ENCODE measurements around the gene MYOZ3.

The MYOZ3 gene

GRCh38 chr5:150663936-150664335, 2.9 kb downstream of the MYOZ3 start:
- DNase-seq (ENCODE audit: low spot score), result no peak
- TF ChIP-seq, protein P1, sequence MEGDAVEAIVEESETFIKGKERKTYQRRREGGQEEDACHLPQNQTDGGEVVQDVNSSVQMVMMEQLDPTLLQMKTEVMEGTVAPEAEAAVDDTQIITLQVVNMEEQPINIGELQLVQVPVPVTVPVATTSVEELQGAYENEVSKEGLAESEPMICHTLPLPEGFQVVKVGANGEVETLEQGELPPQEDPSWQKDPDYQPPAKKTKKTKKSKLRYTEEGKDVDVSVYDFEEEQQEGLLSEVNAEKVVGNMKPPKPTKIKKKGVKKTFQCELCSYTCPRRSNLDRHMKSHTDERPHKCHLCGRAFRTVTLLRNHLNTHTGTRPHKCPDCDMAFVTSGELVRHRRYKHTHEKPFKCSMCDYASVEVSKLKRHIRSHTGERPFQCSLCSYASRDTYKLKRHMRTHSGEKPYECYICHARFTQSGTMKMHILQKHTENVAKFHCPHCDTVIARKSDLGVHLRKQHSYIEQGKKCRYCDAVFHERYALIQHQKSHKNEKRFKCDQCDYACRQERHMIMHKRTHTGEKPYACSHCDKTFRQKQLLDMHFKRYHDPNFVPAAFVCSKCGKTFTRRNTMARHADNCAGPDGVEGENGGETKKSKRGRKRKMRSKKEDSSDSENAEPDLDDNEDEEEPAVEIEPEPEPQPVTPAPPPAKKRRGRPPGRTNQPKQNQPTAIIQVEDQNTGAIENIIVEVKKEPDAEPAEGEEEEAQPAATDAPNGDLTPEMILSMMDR (IDR thresholded peaks at IDR 0.05; ENCODE audit: borderline replicate concordance, control extremely low read depth, extremely low read depth, insufficient read depth, missing control alignments), result no peak
- in situ Hi-C loops (cut with MboI; ENCODE audit: low sequenced_read_pairs, unreplicated experiment), result loop anchor here (25.0 kb wide), 1 partner anchor 202 kb away; no protein-coding TSS in a partner anchor

DNA sequence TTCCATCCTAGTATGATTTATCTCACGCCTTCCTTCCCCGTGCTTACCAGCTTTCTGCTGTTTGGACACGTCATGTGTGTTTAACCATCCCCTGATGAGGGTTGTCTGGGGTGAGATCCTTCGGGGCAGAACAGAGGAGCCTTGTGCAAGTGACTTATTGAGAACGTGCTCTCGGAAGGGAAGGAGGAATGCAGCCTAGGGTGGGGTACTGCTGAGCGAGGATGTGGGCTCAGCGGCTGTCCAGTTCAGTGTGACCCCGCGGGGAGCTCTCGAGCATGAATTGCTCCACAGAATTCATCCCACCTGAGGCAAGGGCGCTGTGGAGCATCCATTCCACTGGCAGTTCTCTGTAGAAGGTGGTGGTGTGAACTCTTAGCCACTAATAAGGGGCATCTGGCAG, 4.0 kb downstream of the MYOZ3 start:
- no peak for DNase-seq (ENCODE audit: low spot score)

GRCh38 chr5:150670275-150670947, 9.4 kb downstream of the MYOZ3 start:
- TF ChIP-seq, protein P1 (IDR thresholded peaks at IDR 0.05; ENCODE audit: borderline replicate concordance, control extremely low read depth, extremely low read depth, insufficient read depth, missing control alignments), result no peak
- no peak for DNase-seq (ENCODE audit: low spot score)
- in situ Hi-C loops (cut with MboI; ENCODE audit: low sequenced_read_pairs, unreplicated experiment), result loop anchor here (25.0 kb wide), 1 partner anchor 208 kb away; no protein-coding TSS in a partner anchor

More for the DNA sequence above, 4.0 kb downstream of the MYOZ3 start:
- TF ChIP-seq, protein P1 (IDR thresholded peaks at IDR 0.05; ENCODE audit: borderline replicate concordance, control extremely low read depth, extremely low read depth, insufficient read depth, missing control alignments), result no peak
- in situ Hi-C loops (cut with MboI; ENCODE audit: low sequenced_read_pairs, unreplicated experiment), result loop anchor here (25.0 kb wide), 1 partner anchor 203 kb away; no protein-coding TSS in a partner anchor

- in situ Hi-C loops (cut with MboI; ENCODE audit: low sequenced_read_pairs, unreplicated experiment), result loop anchor here (25.0 kb wide), 1 partner anchor 209 kb away; no protein-coding TSS in a partner anchor
- no peak for DNase-seq (ENCODE audit: low spot score)
- TF ChIP-seq, protein P1 (IDR thresholded peaks at IDR 0.05; ENCODE audit: borderline replicate concordance, control extremely low read depth, extremely low read depth, insufficient read depth, missing control alignments), result no peak
Measured at GRCh38 chr5:150670948-150671310, 9.9 kb downstream of the MYOZ3 start.

- in situ Hi-C loops (cut with MboI; ENCODE audit: low sequenced_read_pairs, unreplicated experiment), result loop anchor here (25.0 kb wide), 1 partner anchor 209 kb away; no protein-coding TSS in a partner anchor
- TF ChIP-seq, protein P1 (IDR thresholded peaks at IDR 0.05; ENCODE audit: borderline replicate concordance, control extremely low read depth, extremely low read depth, insufficient read depth, missing control alignments), result no peak
- peak; percentile 53 for DNase-seq (ENCODE audit: low spot score)
Measured at GRCh38 chr5:150671509-150672236, 10.6 kb downstream of the MYOZ3 start.

DNA sequence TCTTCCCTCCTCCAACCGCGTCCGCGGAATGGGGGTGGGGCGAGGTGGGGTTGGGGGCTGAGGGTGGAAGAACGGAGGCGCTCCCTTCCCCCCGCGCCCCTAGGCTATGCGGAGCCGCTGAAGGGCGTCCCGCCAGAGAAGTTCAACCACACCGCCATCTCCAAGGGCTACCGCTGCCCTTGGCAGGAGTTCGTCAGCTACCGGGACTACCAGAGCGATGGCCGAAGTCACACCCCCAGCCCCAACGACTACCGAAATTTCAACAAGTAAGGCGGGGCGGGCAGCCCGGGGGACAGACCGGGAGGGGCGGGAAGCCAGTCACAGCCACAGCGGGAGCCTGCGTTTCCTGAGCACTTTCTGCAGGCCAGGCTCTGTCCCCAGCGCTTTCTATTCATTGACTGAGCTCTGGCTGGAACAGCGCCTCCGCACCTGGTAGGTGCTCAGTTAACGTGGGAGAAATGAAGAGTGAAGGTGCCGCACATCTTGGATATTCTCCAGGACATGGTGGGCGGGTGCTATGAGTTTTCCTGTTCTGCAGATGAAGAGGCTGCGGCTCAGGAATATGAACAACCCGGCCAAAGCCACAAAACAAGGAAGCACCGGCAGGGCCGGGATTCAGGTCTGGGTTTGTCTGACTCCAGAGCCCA, 11.3 kb downstream of the MYOZ3 start:
- peak; percentile 56 for DNase-seq (ENCODE audit: low spot score)
- in situ Hi-C loops (cut with MboI; ENCODE audit: low sequenced_read_pairs, unreplicated experiment), result loop anchor here (25.0 kb wide), 1 partner anchor 210 kb away; no protein-coding TSS in a partner anchor
- TF ChIP-seq, protein P1 (IDR thresholded peaks at IDR 0.05; ENCODE audit: borderline replicate concordance, control extremely low read depth, extremely low read depth, insufficient read depth, missing control alignments), result no peak

Data from GM13976 (cell line).